Activated CD8-positive, alpha-beta memory T cell treated with anti-CD3 and anti-CD28 coated beads, Interleukin-2, amount 50 U/mL, for 1 hour (primary cell): Measurements from ENCODE around the gene CTTNBP2NL.

Experiments
- DNase-seq: peaks from one replicate; pipeline ENCODE4 v3.0.0-alpha.2; 2020; ENCODE audit errors: extremely low read depth

The CTTNBP2NL gene, protein sequence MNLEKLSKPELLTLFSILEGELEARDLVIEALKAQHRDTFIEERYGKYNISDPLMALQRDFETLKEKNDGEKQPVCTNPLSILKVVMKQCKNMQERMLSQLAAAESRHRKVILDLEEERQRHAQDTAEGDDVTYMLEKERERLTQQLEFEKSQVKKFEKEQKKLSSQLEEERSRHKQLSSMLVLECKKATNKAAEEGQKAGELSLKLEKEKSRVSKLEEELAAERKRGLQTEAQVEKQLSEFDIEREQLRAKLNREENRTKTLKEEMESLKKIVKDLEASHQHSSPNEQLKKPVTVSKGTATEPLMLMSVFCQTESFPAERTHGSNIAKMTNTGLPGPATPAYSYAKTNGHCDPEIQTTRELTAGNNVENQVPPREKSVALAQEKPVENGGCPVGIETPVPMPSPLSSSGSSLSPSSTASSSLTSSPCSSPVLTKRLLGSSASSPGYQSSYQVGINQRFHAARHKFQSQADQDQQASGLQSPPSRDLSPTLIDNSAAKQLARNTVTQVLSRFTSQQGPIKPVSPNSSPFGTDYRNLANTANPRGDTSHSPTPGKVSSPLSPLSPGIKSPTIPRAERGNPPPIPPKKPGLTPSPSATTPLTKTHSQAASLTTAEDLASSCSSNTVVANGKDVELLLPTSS

DNA sequence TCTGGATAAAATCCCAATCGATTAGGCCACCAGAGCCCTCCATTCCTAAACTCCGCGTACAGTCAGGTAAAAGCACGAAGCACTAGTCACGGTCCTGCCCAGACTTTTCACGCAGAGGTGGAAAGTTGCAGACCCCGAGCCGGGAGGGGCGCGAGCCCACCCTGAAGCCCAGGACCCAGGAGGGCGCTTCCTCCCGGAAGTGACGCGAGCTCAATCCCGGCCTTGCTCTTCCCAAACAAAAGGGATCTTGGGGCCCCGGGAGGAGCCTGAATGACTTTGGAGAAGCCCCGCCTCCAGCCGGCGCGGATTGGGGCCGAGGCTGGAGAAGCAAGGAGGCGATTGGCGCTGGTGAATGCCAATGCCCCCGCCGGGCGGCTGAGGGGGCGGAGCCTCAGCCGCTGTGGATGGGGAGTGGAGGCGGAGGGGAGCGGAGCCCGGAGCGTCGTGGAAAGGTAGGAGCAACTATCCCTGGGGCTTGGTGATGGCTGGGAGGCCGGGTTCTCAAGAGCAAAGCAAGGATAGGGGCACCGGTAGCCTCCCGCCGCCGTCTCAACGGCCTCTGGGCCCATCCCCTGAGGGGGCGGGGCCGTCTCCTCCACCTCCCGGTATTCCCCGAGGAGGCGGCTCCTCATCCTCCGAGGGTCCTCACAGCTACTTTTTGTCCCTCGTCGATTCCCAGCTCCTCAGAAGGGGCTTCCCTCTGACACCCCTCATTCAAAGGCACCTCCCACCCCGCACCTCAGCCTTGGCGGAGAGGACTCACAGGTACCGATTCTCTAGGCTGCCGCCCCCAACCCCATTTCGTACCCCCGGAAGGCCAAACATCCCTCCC is at the start of gene CTTNBP2NL:
CTTNBP2NL (plus strand) TSS at position 394 of the 832 bp plus-strand sequence. CDS start 19,952 bp downstream, outside the sequence.
- DNase-seq, result peak; percentile 29

DNA sequence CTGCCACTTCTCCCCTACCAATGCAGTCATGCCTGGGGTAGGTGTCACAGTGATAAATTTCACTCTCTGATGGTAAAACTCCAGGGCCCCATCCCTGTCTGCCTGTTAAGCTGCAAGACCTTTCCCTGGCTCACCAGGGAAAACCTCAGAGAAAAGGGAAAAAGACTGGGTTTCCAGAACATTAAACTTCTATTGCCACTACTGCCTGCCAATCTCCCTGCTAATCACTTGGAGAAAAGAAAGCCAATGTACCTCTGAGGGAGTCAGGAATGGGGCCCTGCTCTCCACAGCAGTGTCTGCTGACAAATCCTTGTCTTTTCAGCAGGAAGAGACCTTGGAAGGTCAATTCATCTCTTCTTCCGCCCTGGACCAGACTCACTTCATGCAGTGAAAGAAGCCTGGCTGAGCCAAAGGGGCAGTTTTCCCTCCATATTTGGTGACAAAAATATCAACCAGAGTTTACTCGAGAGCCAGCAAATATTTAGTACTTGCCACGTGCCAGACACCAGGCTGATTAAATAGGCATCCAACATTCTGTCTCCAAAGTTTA is 49.1 kb upstream of the CTTNBP2NL start:
- DNase-seq, result no peak

DNA sequence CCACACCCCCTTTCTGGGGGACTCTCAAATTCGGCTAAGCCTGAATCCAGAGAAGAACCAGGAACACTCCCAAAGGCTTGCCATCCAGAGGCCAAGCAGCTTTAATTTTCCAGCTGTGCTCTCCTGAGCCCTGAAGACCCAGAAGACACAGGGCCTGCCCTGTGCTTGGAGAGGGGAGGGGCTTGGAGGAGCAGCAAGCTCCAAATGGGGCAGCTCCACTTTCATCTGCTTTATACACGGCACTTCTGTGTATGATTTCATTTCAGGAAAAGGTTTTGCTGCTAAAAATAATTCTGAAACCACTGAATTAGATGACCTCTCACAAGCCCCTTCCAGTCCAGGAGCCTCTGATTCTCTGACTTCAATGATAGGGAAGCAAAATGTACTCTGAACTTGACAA is 39.2 kb upstream of the CTTNBP2NL start:
- no peak for DNase-seq

DNA sequence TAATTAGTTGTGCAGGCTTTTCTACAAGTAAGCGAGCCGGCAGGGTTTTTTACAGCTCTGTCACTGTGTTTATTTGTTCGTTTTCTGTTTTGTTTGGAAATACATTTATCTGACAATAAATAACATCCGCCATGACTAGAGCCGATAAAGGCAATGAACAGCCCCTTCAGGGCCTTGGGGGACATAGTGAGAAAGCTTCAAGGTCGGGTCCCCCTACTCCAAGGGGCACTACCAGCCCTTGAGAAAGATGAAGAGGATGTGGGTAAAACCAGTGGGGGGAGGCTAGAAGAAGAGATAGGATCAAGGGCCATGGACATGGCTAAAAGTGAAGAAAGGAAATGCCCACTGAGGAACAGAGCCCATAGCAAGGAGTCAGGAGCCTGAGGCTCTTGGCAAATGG is 38.5 kb upstream of the CTTNBP2NL start:
- DNase-seq, result no peak

DNA sequence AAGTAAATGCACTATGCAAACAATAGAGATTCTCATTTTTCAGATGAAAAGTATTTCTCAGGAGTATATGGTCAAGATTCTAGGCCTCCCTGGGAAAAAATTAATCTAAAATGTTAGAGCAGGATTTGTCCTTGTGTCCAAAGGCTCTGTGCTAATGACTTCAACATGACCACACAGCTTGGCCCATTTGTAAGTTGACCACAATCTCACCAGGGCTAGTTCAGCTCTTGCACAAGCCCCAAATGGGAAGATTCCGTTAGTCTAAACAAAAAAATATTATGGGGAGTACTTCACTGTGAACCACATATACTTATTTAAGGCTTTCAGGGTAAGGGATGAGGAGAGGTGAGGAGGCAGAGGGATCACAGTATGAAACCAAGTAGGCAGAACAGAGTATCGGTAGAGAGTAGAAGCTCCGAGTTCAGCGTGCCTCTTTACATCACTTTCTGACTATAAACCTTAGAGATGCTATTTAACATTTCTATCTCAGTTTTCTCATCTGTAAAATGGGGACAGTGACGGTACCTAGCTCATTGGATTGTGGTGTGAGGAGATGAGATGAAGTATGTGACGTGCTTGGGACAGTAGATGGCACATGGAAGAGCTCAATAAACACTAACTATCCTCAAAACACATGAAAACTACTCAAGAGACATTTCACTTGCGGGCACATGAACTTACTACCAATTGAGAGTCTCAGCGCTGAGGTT is 37.8 kb upstream of the CTTNBP2NL start:
- no peak for DNase-seq

DNA sequence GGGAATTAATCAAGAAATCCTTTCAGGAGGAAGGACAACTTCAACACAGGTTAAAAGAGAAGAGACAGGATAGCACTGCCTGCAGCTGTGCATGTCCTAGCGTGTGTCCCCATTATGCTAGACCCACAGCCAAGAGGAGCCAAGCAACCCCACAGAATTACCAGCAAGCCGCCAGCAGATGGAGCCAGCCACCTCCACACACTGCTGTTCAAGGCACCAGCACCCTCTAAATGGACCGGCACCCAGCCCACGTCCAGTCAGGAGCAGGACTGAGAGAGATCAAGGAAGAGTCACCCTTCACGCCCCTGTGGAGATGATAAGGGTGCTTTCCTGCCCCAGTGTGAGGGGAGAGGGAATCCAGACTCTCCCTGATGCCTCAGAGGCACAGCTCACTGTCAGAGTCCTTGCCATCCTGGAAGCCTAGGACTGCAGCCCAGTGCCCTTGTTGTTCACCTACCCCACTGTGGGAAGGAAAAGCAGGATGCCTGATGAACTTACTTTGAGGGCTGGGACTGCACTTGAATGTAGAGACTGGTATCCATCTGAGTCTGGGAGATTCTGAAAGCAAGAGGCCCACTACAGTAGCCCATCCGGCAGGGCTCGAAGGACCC is 37.1 kb upstream of the CTTNBP2NL start:
- DNase-seq, result no peak

DNA sequence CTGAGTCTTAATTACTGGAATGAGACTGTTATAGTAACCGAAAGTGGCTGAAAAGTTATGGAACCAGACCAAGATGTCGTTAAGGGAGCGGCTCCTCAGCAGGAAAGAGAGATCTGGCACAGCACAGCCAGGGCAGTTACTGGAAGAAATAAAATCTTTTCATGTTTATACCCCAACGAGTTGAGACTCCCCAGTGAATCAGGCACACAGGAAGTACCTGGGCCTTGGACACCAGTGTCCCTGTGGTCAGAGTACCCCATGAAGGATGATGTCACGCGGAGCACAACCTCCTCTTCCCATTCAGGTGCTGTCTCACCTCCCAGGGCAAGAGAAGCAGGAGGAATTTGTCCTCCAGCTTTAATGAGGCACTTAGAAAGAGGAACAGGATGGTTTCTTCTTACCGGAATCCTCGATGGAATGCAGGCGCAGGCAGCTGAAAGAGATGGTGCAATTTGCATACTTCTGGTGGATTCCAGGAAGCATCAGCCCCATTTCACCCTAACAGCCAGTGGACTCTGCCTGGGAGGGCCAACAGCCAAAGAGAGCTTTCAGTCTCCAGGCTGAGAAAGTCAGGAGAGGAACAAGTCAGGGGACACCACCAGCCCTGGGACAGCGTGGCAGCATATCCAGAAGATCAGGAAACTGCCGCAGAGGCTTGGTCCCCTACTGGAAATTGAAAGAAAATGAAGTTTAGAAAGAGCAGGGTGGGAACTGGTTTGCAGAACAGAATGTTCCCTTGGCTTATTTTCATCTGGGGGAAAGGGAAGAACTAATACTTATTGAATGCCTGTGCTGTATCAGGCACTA is 35.9 kb upstream of the CTTNBP2NL start:
- DNase-seq, result no peak

DNA sequence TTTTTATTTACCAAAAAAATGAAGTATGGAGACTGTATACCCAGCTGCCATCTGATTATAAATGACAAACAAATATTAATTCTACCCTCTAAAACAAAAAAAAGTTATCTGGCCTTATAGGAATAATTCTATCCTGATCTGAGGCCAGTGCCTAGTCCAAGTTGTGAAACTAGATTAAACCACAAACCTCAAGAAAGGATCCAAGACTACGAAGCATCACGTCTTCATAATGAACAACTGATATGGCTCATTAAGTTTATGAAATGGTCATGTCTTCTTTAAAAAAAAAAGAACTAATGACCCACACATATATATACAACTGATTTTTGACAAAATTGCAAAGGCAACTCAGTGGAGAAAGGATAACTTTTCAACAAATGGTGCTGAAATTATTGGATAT is 32.4 kb upstream of the CTTNBP2NL start:
- no peak for DNase-seq

DNA sequence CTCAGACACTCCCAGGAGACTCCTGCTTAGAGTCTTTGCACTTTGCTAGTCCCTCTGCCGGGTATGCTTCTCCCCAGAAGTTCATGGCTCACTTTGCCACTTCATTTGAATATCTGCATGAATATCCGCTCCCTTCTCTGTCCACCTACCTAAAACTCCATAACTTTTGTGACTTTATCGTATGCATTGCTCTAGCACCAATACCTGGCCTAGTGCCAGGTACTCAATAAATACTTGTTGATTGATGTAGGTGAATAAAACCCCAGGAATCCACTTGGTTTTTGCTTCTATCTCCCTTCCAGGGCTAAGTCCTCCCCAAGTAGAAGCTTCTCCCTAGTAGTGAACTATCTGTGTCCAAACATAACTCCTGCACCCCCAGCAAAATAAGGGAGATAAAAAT is 27.8 kb upstream of the CTTNBP2NL start:
- no peak for DNase-seq

DNA sequence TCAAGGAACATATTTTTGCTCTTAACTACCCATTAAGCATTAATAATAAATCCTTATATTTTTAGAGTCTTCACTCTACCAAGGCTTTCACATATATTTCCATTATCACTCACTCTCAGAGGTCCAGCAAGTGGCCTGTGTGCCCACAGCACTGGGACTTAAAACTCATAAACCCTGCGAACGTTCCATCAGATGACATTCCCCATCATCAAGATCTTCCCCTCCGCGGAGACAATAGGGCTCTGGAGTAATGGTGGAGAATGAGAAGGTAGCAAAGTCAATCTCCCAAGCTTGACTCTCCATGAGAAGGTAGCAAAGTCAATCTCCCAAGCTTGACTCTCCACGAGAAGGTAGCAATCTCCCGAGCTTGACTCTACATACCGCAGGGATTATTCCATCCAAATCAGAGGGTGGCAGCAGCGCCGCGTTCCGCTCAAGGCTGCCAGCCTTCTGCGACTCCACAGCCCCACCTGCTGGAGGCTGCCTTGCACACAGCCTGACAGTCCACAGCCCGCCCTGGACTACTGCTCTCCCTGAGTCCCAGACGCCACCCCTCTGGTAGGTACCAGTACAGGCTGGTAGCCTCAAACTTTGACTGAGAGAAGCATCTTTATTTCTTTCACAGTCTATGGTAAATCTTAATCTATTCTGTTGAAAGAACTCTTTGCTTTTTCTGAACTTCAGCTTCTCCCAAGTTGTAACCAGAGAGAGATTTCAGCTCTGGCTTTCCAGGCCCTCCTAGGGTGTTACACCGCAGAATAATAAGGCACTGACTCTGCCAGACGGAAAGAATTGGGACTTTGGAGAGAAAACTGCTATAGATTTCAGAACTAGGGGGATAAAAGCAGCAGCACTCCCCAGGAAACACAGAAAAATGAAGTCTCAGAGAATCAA is 26.4 kb upstream of the CTTNBP2NL start:
- DNase-seq, result peak; percentile 39

DNA sequence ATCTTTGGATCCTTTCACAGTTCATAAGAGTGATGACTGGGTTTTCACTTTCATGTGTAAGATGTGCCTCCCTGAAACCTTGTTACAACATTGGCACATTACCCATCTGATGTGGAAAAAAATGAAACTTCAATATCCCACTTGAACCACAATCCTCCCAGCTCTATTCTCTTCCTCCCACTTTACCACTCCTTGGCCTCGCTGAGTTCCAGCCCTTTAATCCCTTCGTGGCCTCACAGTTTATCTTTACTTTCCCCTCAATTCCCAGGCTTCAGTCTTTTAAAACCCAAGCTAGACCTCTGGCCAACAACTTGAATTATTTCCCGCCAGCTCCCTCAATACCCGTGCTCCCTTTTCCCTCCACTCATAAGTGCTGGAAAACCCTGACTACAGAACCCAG is 25.0 kb upstream of the CTTNBP2NL start:
- DNase-seq, result no peak

DNA sequence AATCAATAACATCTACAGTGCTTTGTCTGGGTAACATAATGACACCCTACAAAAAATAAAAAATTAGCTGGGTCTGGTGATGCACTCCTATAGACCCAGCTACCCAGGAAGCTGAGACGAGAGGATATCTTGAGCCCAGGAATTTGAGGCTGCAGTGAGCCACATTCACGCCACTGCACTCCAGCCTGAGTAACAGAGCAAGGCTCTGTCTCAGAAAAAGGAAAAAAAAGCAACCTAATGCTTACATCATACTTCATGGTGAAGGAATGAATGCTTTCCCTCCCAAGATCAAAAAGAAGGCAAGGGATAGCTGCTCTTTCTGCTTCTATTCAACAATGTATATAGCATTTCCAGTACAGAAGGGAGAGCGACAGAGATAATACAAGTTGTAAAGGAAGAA is 24.2 kb upstream of the CTTNBP2NL start:
- DNase-seq, result no peak

DNA sequence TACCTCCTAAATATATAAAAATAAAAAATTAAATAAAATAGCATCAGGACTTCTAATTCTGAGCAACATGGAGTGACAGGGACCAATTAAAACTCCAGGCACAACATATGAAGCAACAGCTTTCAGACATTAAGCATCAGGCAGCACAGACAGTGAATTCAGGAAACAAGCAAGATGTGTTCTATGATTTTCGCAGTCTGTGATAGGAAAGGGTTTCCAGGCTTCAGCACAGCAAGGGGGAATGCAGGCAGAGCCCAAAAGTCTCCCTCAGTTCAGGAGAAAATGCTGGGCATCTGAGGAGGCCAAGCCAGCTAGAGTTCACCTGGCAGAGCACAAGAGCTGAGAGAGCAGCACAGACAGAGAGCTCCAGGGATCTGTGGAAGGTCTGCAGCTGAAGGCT is 22.2 kb upstream of the CTTNBP2NL start:
- DNase-seq, result no peak

DNA sequence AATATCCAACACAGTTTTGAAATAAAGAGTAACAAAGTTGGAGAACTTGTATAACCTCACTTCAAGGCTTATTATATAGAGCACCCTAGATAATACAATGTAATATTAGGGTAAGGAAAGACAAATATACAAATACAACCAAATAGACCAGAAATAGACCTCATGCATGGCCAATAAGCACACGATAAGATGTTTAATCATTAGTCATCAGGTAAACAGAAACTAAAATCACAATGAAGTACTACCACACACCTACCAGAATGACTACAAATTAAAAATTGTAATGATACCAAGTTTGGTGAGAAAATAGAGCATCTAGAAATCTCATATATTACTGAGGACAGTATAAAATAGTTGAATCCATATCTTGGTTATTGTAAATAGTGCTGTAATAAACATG is 20.3 kb upstream of the CTTNBP2NL start:
- no peak for DNase-seq

DNA sequence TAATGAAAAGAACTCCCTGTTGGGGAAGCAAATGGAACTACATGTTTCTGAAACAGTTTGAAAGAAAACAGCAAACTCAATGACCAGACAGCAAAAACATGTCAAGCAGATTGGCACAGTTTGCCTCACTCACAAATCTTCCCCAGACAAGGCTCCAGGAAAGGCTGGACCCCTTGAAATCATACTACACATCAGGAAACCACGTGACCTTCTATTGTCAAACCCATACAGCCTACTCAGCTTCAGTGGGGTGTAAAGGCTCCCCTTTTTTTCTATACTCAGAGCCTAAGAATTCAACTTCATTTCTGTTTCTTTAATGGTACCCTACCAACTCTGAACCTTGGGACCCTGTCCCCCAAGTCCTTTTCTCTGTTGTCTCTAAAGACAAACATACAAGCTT is 15.7 kb upstream of the CTTNBP2NL start:
- no peak for DNase-seq

DNA sequence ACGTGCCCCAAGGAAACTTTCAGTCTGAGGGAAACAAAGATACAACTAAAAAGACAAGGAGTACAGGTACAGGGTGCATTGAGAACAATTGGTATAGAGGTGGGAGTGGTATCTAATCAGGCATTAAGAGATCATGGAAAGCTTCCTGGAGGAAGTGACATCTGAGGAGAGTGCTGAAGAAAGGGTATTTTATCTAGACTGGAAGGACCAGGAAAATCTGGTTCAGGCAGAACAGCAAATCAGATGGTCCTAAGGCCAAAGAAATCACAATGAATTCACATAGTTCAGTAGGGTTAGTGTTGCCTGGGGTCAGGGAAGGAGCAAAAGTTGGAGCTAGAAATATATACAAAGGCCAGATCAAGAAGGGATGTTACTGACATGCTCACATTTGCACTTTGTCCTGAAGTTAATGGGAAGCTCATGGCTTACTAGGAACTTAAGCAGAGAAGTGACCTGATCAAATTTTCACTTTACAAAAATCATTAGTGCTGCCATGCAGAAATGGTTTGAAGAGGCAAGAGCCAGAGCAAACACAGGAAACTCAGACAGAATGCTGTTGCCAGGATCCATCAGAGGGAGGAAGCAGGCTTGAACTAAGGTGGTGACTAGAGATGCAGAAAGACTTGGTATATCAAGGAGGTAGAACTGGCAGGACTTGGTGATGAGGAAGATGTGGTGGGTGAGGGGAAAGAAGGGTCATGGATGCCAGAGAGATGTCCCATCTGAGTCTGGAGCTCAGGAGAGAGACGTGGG is 14.5 kb upstream of the CTTNBP2NL start:
- DNase-seq, result no peak

DNA sequence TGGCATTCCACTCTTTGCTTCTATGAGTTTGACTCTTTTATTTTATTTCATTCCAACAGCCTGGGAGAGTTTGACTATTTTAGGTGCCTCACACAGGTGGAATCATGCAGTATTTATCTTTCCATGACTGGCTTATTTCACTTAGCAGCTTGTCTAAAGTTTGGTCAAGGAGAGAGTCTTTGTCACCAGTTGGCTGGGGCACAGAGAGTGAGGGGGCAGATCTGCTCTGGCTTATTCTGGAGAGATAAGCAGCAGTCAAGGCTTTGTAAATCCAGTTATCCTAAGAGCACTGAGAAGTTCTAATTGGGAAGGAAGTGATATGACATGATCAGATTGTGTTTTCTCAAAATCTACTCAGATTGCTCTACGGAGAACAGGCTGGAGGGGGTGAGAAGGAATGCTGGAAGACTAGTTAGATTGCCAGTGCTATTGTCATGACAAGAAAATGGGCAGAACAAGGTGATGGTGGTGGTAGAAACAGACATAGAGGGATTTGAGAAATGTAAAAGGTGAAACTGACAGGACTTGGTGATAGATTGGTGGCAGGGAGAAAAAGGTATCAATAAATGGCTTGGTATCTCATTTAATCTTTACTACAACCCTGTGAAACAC is 12.1 kb upstream of the CTTNBP2NL start:
- DNase-seq, result no peak
